OCI-M2 (cell line): ENCODE measurements around the gene CUL9.
"Not testable (repeated sequence)": the region's sequence is repeated elsewhere in the genome, so short reads cannot be mapped to it uniquely, and the experiment has no call there.

Experiments
- DNase-seq: peaks from one replicate; lab custom pipeline; 2025; ENCODE audit not compliant: unreplicated experiment; lab: John Stamatoyannopoulos, UW

Gene CUL9

DNA sequence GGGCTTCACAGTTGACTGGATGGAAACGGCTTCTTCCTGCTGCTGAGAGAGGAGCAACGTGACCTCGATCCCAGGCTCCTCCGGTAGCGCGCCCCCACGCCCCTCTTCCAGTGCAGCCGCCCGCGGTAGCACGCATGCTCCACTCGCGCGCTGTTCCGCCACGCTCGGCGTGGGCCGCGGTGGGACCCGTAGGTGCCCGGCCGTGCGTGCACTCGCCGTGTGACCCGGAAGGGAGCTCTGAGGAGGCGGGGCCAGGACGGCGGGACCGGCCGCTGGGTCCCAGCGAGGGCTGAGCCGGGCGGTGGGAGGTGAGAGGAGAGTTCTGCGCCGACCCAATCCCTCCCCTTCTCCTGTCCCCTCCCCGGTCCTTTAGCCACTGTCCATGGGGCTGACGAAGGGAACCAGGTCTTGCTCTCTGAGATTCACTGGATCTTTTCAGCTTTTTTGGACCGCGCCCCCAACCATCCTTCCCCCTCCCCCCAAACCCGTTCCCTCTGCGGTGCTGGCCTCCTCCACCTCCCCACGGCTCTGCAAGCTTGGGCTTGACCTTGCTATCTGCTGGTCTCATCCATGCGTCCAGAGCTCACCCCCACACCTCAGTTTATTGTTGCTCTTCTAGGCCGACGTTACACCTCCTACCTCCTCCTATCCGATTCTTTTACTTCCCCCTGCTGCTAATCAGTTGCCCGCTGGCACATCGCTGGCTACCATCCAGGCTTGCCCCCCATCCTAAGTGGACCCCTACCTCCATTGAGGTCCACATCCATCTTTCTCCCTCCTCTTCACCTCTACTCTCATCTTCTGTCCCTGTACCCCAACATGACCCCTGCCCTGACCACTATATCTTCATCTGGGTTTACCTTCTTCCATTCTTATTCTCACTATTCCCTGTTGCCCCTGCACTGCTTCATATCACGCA is at the start of gene CUL9:
Gene CUL9 (plus strand): TSS at position 255 of the 919 bp plus-strand sequence. CDS start 2,115 bp downstream, outside the sequence.
- DNase-seq = peak; percentile 50

DNA sequence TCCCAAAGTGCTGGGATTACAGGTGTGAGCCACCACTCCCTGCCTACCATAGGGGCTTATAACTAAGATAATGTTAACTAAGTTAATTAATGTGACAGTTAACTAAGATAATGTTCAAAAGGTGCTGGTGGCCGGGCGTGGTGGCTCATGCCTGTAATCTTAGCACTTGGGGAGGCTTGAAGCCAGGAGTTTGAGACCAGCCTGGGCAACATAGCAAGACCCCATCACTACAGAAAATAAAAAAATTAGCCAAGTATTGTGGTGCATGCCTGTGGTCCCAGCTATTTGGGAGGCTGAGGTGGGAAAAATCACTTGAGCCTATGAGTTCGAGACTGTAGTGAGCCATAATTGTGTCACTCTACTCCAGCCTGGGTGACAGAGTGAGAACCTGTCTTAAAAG is 43.7 kb upstream of the CUL9 start:
- no peak for DNase-seq

DNA sequence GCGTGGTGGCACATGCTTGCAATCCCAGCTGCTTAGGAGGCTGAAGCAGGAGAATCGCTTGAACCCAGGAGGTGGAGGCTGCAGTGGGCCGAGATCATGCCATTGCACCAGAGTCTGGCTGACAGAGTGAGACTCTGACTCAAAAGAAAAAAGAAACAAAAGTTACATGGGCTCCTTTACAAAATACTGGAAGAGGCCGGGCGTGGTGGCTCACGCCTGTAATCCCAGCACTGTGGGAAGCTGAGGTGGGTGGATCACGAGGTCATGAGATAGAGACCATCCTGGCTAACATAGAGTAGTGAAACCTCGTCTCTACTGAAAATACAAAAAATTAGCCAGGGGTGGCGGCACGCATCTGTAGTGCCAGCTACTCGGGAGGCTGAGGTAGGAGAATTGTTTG is 42.0 kb upstream of the CUL9 start:
- DNase-seq = not testable (repeated sequence)

DNA sequence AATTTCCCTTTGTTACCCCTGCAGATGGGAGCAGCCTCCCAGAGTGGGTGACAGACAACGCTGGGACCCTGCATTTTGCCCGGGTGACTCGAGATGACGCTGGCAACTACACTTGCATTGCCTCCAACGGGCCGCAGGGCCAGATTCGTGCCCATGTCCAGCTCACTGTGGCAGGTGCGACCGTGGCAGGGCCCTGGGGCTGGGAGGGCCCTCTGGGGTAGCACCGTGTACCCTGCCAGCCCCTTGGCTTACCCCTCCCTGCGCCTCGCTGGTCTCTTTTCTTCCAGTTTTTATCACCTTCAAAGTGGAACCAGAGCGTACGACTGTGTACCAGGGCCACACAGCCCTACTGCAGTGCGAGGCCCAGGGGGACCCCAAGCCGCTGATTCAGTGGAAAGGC is 40.4 kb upstream of the CUL9 start:
- no peak for DNase-seq

DNA sequence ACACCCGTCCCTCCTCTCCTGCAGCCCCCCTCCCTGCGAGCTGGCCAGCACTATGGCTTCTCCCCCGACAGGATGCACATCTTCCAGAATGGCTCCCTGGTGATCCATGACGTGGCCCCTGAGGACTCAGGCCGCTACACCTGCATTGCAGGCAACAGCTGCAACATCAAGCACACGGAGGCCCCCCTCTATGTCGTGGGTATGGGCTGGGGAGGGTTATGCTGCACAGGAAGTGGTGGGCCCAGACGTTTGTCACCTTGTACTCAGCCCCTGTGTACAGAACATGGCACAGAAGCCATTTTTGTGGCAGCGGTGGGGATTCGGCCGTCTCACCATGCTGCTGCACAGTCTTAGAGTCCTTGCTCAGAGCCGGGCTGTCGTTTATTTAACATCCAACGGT is 39.9 kb upstream of the CUL9 start:
- no peak for DNase-seq

DNA sequence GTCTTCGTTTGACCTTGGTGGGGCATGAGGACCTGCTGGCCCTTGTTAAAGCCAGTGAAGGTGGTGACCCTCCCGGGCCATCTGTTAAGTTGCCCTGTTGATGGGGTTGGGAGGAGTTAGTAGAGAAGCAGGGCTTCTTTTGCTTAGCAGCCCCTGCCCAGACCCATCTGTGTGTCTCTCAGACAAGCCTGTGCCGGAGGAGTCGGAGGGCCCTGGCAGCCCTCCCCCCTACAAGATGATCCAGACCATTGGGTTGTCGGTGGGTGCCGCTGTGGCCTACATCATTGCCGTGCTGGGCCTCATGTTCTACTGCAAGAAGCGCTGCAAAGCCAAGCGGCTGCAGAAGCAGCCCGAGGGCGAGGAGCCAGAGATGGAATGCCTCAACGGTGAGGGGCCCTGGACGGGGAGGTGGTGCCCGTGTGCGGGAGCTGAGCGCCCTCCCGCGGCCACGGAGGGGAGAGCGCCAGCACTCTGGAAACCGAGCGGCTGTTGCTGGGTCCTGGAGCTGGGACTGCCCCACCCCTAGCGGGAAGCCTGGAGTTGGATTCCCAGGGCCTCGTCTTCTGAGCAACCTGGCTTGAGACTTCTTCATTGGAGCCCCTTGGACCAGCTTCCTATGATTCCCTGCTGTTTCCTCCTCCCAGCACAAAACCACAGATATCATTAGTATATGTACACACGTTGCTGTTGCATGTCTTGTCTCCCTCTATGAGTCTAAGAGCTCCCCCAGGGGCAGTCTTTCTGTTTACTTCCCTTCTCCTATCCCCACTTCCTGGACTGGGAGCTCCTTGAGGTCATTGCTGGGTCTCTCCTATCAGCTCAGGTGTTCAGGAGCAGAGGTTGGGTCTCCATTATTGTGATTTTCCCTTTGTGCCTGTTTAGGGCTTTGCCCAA is 38.5 kb upstream of the CUL9 start:
- DNase-seq = peak; percentile 6

DNA sequence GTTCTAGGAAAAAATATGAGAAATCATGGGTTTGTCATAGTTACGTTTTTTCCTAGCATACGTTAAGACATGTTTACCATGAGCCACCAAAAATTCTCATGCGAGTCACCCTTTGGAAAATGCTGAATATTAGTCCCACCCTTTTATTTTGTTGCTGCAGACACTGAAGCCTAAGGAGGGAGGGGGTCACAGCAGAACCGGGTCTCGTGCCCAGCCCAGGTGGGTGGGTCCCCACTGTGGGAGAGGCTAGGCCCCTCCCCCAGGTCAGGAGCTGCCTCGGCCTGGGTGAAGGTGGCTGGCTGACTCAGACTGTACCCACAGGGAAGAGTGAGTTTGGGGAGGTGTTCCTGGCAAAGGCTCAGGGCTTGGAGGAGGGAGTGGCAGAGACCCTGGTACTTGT is 37.1 kb upstream of the CUL9 start:
- no peak for DNase-seq

DNA sequence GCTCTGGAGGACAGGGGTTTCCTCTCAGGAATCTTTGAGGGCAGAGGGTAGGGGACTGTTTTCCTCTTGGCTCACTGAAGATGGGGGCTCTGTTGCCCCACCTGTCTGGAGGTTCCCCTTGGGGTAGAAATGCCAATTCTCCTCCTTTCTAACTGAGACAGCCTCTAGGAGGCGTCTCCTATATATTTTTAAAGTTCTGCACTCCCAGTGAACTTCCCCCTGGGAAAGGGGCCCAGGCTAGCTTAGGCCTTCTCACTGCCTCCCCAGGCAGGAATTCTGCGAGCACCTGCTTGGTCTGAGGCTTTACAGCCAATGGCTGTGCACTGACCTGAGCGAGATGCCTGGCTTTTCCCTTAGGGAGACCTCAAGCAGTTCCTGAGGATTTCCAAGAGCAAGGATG is 35.7 kb upstream of the CUL9 start:
- no peak for DNase-seq

DNA sequence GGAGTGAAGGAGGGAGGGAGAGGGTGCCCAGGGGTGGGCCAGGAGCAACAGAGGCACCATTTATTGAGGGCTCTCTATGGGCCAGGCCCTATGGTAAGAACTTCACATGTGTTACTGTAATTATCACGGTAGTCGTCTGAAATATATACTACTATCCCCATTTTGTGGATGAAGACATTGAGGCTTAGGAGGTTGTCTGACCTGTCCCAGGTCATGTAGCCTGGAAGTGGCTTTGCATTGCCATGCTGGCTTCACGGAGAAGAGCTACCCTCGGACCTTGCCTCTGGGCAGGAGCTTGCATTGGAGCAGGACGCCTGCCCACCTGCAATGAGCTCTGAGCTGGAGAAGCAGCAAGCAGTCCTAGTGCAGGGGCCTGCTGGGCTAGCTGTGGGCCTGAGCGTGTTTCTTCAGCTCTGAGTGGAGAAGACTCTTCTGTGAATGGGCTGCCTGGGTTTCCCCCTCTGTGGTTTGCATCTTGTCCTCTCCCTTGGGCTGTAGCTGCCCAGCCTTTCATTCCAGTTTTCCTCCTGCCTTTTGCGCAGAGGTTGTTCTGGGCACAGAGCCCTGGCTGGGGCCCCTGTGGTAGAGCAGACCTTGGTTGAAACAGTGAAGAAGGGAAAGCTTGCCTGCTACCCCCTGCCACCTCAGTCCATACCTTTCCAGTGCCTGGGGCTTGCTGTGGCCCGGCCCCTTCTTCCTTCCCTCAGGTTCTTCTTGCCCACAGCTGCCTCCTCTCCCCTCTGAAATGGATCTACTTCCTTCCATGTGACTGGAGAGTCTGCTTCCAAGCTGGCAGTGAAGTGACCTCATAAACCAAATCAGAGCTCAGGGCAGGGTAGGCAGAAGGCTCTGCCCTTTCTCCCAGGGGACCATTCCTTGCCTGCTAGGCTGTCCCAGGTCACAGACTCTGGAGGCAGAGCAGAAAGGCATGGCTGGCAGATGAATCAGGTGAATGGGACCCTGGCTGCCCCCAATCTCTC is 35.0 kb upstream of the CUL9 start:
- no peak for DNase-seq

DNA sequence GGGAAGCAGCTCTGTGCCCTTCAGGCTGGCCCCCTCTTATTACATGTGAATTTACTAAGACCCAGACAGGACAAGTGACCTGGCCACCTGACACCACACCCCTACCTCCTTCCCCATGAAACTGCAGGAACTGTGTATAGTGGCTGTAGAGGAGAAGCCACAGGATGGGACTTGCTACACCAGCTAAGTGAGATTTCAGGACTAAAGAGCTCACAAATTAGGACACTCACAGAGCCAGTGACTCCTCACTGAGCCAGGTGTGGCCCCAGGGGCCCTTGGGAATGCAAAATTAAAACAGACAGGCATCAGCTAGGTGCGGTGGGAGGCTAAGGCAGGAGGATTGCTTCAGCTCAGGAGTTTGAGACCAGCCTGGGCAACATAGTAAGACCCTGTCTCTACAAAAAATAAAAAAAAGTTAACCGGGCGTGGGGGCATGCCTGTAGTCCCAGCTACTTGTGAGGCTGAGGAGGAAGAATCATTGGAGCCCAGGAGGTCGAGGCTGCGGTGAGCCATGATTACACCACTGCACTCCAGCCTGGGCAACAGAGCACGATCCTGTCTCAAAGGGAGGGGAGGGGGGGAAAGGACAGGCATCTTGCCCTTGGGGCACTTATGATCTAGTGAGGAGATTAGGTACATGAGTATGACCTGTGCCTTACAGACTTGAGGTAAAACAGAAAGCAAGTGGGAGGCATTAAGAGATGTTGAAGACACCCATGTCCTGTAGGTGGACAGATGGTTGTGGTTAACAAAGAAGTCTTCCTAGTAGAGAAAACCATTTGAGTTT is 34.1 kb upstream of the CUL9 start:
- DNase-seq = no peak

DNA sequence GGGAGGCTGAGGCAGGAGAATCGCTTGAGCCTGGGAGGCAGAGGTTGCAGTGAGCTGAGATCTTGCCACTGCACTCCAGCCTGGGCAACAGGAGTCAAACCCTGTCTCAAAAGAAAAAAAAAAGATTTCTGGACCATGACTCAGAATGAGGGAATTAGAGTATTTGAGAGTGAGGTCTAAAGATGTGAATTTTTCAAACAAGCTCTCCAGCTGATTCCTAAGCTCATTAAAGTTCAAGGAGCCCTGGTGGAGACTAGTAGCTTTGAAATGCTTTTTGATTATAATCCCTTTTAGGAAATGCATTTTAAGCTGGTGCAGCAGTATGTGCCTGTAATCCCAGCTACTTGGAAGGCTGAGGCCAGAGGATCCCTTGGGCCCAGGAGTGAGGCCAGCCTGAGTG is 32.7 kb upstream of the CUL9 start:
- no peak for DNase-seq

DNA sequence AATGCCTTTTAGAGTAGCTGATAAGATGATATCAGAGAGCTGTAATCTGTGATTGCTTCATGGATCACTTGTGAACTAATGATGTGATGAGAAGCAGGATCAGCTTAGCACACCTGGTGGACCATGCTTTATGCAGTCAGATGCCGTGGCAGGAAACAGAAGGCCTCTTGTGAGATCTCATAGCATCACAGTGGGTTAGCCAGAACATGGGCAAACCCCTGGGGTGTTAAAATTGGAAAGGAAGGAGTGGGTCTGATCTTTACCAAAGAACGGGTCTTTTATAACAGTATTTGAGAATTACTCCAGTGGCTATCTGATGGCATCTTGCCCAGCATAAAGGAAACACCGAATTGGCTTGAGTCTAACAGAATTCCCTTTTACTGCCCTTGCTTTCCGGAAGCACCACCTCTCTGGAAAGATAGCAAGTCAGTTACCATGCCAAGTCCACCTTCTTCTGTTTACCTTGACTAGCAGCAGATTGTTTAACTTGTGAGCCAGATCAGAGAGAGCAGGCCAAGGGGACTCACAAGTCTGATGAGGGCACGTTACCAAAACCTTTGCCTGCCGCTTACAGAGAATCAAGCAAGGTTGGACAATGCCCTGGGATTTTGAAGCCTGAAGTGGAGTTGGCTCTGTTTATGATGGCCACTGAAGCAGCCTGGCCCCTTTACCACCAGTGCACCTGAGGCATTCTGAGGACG is 31.8 kb upstream of the CUL9 start:
- no peak for DNase-seq

DNA sequence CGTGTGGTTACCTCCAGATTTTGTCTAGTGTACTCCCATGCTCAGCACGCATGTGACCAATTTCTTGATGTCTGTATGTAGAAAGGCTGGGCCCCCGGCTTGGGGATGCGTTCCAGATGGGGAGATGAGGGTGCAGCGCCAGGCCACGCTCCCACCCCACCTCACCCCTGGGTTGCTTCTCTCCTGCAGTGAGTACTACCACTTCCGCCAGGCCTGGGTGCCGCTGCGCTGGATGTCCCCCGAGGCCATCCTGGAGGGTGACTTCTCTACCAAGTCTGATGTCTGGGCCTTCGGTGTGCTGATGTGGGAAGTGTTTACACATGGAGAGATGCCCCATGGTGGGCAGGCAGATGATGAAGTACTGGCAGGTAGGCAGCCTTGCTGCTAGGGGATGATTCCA is 22.4 kb upstream of the CUL9 start:
- no peak for DNase-seq

DNA sequence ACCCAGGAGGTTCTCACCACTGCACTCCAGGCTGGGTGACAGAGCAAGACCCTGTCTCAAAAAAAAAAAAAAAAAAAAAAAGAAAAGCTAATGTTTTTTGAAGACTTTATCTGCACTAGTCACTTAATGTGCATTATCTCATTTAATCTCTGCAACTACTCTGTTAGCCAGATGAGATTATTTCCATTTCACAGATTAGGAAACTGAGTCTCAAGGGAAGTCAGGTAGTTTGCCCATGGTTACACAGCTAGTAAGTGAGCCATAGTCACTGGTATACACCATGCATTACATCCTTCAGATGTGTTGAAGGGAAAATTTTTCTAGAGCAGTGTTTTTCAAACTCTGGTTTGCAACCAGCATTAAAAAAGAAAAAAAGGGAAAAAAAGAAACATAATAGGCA is 18.1 kb upstream of the CUL9 start:
- no peak for DNase-seq

DNA sequence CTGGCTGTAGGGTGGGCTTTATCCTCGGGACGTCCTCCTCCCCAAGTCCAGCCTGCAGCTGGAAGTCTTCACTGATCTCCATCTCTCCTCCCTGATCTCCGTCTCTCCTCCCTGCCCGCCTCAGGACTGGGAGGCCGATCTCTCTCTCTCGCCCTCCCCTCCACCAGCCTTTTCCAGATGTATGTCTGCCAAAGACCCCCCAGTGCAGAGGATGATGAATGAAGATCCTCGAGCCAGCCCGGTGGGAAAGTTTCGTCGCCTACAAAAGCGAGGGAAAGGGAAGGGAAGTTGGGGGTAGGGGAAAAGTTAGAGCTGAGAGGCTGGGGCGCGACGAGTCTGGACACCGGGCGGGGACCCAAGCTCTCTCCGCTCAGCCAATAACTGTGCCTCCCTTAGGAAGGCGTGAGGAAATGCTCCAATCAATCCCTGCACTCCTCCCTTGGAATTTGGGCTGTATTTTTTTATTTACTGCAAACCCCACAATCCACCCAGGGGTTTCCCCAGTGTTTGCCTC is 11.5 kb upstream of the CUL9 start:
- no peak for DNase-seq

DNA sequence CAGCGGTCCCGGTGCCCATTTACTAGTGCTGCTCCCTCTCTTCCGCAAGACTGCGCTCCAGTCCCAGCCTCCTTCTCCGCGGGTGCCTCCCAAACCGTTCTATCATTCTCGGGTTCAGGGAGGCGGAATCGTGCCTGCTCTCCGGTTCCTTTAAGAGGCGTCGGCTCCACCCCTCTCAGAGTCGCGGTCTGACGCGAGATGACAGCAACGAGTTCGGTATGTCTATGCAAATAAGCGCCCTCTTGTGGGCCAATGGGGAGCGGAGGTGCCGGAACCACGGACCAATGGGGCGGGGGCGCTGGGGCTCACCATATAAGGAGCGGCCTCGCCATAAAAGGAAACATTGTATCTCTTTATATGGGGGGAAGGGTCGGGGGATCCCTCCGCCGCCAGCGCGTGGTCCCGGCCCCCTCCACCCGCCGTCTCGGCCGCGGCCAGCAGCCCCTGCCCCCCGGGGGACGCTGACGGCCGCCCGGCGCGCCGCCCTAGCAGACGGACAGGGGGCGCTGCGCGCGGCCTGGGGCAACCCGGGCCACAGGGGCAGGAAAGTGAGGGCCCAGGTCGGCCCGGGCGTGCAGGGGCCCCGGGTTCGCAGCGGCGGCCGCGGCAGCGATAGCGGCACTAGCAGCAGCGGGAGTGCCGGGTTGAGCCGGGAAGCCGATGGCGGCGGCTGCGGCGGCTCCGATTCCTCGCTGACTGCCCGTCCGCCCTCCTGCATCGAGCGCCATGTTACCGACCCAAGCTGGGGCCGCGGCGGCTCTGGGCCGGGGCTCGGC is 10.9 kb upstream of the CUL9 start, which contains the start of gene SRF:
Gene SRF (plus strand): TSS at position 339 of the 776 bp plus-strand sequence. CDS start 388 bp downstream, at position 727.
- peak; percentile 96 for DNase-seq

DNA sequence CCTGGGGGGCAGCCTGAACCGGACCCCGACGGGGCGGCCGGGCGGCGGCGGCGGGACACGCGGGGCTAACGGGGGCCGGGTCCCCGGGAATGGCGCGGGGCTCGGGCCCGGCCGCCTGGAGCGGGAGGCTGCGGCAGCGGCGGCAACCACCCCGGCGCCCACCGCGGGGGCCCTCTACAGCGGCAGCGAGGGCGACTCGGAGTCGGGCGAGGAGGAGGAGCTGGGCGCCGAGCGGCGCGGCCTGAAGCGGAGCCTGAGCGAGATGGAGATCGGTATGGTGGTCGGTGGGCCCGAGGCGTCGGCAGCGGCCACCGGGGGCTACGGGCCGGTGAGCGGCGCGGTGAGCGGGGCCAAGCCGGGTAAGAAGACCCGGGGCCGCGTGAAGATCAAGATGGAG is 10.3 kb upstream of the CUL9 start:
- no peak for DNase-seq
